HepG2 (cell line): ENCODE data around the gene NAIF1. TPM values are rescaled to one million over a fixed set of nuclear protein-coding genes. Genes with fewer than 3 reads are reported as not detected.

Experiments
- AHR ChIP-seq: IDR thresholded peaks from 2 replicates; pipeline ENCODE4 v1.6.1; 2018; ENCODE audit warnings: missing genetic modification reagents, missing compliant biosample characterization
- ARID5B ChIP-seq: IDR thresholded peaks from 2 replicates; pipeline ENCODE4 v1.4.0; 2020; ENCODE audit warnings: mild to moderate bottlenecking, missing genetic modification reagents
- DZIP1 ChIP-seq: sonication (generic); formaldehyde crosslinking; IDR thresholded peaks from 2 replicates; pipeline ENCODE4 v1.5.0; 2020; ENCODE audit warnings: mild to moderate bottlenecking, missing genetic modification reagents
- KDM5A ChIP-seq: fragments of 200-600 bp; sonication (generic); IDR thresholded peaks from 2 replicates; pipeline ENCODE4 v1.7.0; 2018; ENCODE audit warnings: antibody characterized with exemption, mild to moderate bottlenecking, low read length, borderline replicate concordance
- LCORL ChIP-seq, 2 experiments: fragments of 450-650 bp in 1 of 2; sonication (generic) in 1 of 2; formaldehyde crosslinking in 1 of 2; IDR thresholded peaks; 2 replicates each; pipeline versions ENCODE4 v1.5.0 to v1.6.1; 2017 to 2020; ENCODE audit warnings: antibody characterized with exemption in 1 of 2, missing genetic modification reagents in 1 of 2
- MBNL3 ChIP-seq: fragments of 250-450 bp; sonication (Bioruptor Pico); conservative IDR thresholded peaks from 2 replicates; pipeline ENCODE4 v1.8.0; 2022; ENCODE audit warnings: mild to moderate bottlenecking, inconsistent platforms
- MEIS1 ChIP-seq: sonication (generic); formaldehyde crosslinking; IDR thresholded peaks from 2 replicates; pipeline ENCODE4 v1.9.0; 2021; ENCODE audit warnings: mild to moderate bottlenecking, missing genetic modification reagents, moderate library complexity, borderline replicate concordance
- PCBP1 ChIP-seq: fragments of 200-400 bp; formaldehyde crosslinking; IDR thresholded peaks from 2 replicates; pipeline ENCODE4 v1.6.1; 2017; ENCODE audit warnings: mild to moderate bottlenecking, low read depth, low read length, borderline replicate concordance
- RARA ChIP-seq: IDR thresholded peaks from 2 replicates; pipeline ENCODE4 v1.6.1; 2016; ENCODE audit warnings: missing genetic modification reagents, missing compliant biosample characterization
- SCMH1 ChIP-seq: sonication (generic); formaldehyde crosslinking; IDR thresholded peaks from 2 replicates; pipeline ENCODE4 v1.9.0; 2021; ENCODE audit warnings: missing genetic modification reagents, mild to moderate bottlenecking, borderline replicate concordance
- XRCC5 ChIP-seq: fragments of 200-400 bp; formaldehyde crosslinking; optimal IDR thresholded peaks from 2 replicates; pipeline ENCODE3; 2017; ENCODE audit warnings: mild to moderate bottlenecking, low read length
- YEATS2 ChIP-seq: sonication (generic); formaldehyde crosslinking; IDR thresholded peaks from 2 replicates; pipeline ENCODE4 v1.4.0; 2020; ENCODE audit warnings: missing genetic modification reagents, borderline replicate concordance
- ZMYM4 ChIP-seq: sonication (generic); formaldehyde crosslinking; IDR thresholded peaks from 2 replicates; pipeline ENCODE4 v1.8.1; 2023; ENCODE audit warnings: mild to moderate bottlenecking, missing genetic modification reagents
- ZNF75D ChIP-seq: sonication (generic); formaldehyde crosslinking; IDR thresholded peaks from 2 replicates; pipeline ENCODE4 v1.8.1; 2023; ENCODE audit warnings: missing genetic modification reagents, mild to moderate bottlenecking, borderline replicate concordance
- ZNF781 ChIP-seq: sonication (generic); formaldehyde crosslinking; IDR thresholded peaks from 2 replicates; pipeline ENCODE4 v1.5.1; 2020; ENCODE audit warnings: borderline replicate concordance, mild to moderate bottlenecking, missing genetic modification reagents; ENCODE audit errors: not compliant biosample characterization
- ZNF800 ChIP-seq: sonication (generic); formaldehyde crosslinking; IDR thresholded peaks from 2 replicates; pipeline ENCODE4 v1.4.0; 2020; ENCODE audit warnings: missing genetic modification reagents
- polyA plus RNA-seq, 8 experiments: library from polyadenylated mRNA; depleted of rRNA in 3 of 8; stranded (reverse) in 7 of 8; unstranded in 1 of 8; fragments of >200 nt; fragmentation: Illumina TruSeq in 4 of 8; extraction: Trizol in 4 of 8; gene quantifications; 2 replicates each; pipeline versions ENCODE4 v1.2.1 to v1.2.3, GENCODE V29; 2011 to 2016; ENCODE audit warnings: low read depth in 4 of 8, missing spikeins in 1 of 8, mixed read lengths in 1 of 8; ENCODE audit not compliant: insufficient read depth in 1 of 8
- total RNA-seq, 5 experiments: library from RNA; depleted of rRNA; stranded (reverse); fragments of >200 nt; fragmentation: Illumina TruSeq; extraction: Trizol; gene quantifications; 2 replicates each; pipeline ENCODE4 v1.2.3, GENCODE V29; 2016; ENCODE audit warnings: low read depth in 1 of 5

NAIF1 gene
- total and polyA plus RNA-seq, 2 of the 13 experiments (the other 11 are each of a cell fraction or from before 2014, with no cell fraction given), result 6.0 to 6.9 TPM

GRCh38 chr9:128066713-128067644 is at the start of gene NAIF1 (continued):
- TF ChIP-seq DZIP1 (CRISPR knock-in tag) (0 out of 2 replicates have a peak, but pooled peaks have one; percentile 40), YEATS2 (CRISPR knock-in tag) (no peak), ARID5B (CRISPR knock-in tag) (no peak), RARA (CRISPR knock-in tag) (no peak), AHR (CRISPR knock-in tag) (no peak), XRCC5 (no peak), ZNF75D (CRISPR knock-in tag) (no peak), ZNF800 (CRISPR knock-in tag) (peak; percentile 26; the same call in 1 of the 2 replicates), PCBP1 (0 out of 2 replicates have a peak, but pooled peaks have one; percentile 10), KDM5A (no peak), SCMH1 (no peak), LCORL (IDR thresholded peaks at IDR 0.05) (no peak), LCORL (CRISPR knock-in tag; IDR thresholded peaks at IDR 0.05) (0 out of 2 replicates have a peak, but pooled peaks have one; percentile 13), ZNF781 (CRISPR knock-in tag) (no peak), MBNL3 (CRISPR knock-in tag) (no peak), MEIS1 (CRISPR knock-in tag) (no peak), ZMYM4 (peak; percentile 26; the same call in 1 of the 2 replicates)
